ENCODE data around the gene SYK. TPM values are rescaled to one million over a fixed set of nuclear protein-coding genes. Genes with fewer than 3 reads are reported as not detected.

SYK gene
- total RNA-seq, 1 donor from 2014 or later = 88.9 TPM

GRCh38 chr9:90803860-90804593 is 2.4 kb downstream of the SYK start:
- H3K4me1 ChIP-seq = peaks cover 14% of the 10 kb centered on the region

GRCh38 chr9:90805006-90805996 is 3.7 kb downstream of the SYK start:
- Histone ChIP-seq H3K9me3 (no peaks in the 10 kb centered on the region), H3K4me1 (peaks cover 18% of the 10 kb centered on the region), H3K27me3 (ENCODE audit: low read depth) (peaks cover 14% of the 10 kb centered on the region), H3K27ac (no peak overlapping the region), H3K36me3 (no peaks in the 10 kb centered on the region), H3K4me3 (peak overlapping the region; percentile 19)
- no peak for ATAC-seq
- TF ChIP-seq CTCF (IDR thresholded peaks at IDR 0.05) = no peak
- intact Hi-C loops (cut with DNase I) = no loop called here
- no peak for DNase-seq

More at GRCh38 chr9:90803860-90804593, 2.4 kb downstream of the SYK start:
- TF ChIP-seq CTCF (IDR thresholded peaks at IDR 0.05) = no peak
- no peak for DNase-seq
- no peak for ATAC-seq
- peak overlapping the region; percentile 63 for H3K4me3 ChIP-seq
- intact Hi-C loops (cut with DNase I) = no loop called here
- H3K27me3 ChIP-seq (ENCODE audit: low read depth) = peaks cover 14% of the 10 kb centered on the region
- no peaks in the 10 kb centered on the region for H3K9me3 ChIP-seq
- no peaks in the 10 kb centered on the region for H3K36me3 ChIP-seq
- no peak overlapping the region for H3K27ac ChIP-seq

- H3K4me1 ChIP-seq = peaks cover 9% of the 10 kb centered on the region
- no peak overlapping the region for H3K4me3 ChIP-seq
- no peaks in the 10 kb centered on the region for H3K36me3 ChIP-seq
- ATAC-seq (no peak), DNase-seq (no peak)
- no peak for TF ChIP-seq CTCF (IDR thresholded peaks at IDR 0.05)
- H3K9me3 ChIP-seq = no peaks in the 10 kb centered on the region
- peaks cover 2% of the 10 kb centered on the region for H3K27me3 ChIP-seq (ENCODE audit: low read depth)
- intact Hi-C loops (cut with DNase I) = no loop called here
- H3K27ac ChIP-seq = no peak overlapping the region
Observed at GRCh38 chr9:90807006-90807405, 5.4 kb downstream of the SYK start.

GRCh38 chr9:90808398-90808797 is 6.8 kb downstream of the SYK start:
- Histone ChIP-seq H3K36me3 (no peaks in the 10 kb centered on the region), H3K27ac (no peak overlapping the region), H3K27me3 (ENCODE audit: low read depth) (no peaks in the 10 kb centered on the region), H3K4me1 (peaks cover 9% of the 10 kb centered on the region), H3K9me3 (no peaks in the 10 kb centered on the region), H3K4me3 (no peak overlapping the region)
- intact Hi-C loops (cut with DNase I) = no loop called here
- TF ChIP-seq CTCF (IDR thresholded peaks at IDR 0.05) = no peak
- DNase-seq = no peak
- ATAC-seq = peak; percentile 44

GRCh38 chr9:90808890-90809685 is 7.5 kb downstream of the SYK start:
- H3K9me3 ChIP-seq = no peaks in the 10 kb centered on the region
- no peak overlapping the region for H3K4me3 ChIP-seq
- DNase-seq (peak; percentile 52), ATAC-seq (peak; percentile 76 to 79)
- no peaks in the 10 kb centered on the region for H3K27me3 ChIP-seq (ENCODE audit: low read depth)
- no peak overlapping the region for H3K27ac ChIP-seq
- intact Hi-C loops (cut with DNase I) = no loop called here
- H3K4me1 ChIP-seq = peaks cover 13% of the 10 kb centered on the region
- no peaks in the 10 kb centered on the region for H3K36me3 ChIP-seq
- no peak for TF ChIP-seq CTCF (IDR thresholded peaks at IDR 0.05)
